GM08714 (cell line): ENCODE results near the gene BNC2.

Experiments
- H3K4me3 ChIP-seq: fragments of 200-500 bp; sonication (Bioruptor generic); 2 replicates; pipeline ENCODE4 v1.5.1; 2014; ENCODE audit warnings: mild to moderate bottlenecking, low read length, inconsistent platforms
- ZNF274 ChIP-seq: IDR thresholded peaks from 2 replicates; pipeline ENCODE4 v1.6.1; 2012; ENCODE audit warnings: mild to moderate bottlenecking, low read depth, low read length

The BNC2 gene

DNA sequence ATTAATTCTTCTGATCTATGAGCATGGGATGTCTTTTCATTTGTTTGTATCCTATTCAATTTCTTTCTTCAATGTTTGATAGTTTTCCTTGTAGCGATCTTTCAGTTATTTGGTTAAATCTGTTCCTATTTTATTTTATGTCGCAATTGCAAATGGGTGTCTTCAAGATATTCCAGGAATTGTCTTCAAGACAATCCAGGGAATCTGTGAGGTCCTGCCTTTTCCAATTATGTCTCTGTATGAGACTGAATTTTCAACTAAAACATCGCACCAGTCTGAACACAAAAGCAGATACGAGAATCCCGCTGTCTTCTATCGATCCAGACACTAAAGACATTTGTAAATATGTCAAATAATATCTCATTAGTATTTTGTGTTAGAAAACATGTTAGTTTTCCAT, 485.5 kb downstream of the BNC2 start:
- no peak for TF ChIP-seq ZNF274

DNA sequence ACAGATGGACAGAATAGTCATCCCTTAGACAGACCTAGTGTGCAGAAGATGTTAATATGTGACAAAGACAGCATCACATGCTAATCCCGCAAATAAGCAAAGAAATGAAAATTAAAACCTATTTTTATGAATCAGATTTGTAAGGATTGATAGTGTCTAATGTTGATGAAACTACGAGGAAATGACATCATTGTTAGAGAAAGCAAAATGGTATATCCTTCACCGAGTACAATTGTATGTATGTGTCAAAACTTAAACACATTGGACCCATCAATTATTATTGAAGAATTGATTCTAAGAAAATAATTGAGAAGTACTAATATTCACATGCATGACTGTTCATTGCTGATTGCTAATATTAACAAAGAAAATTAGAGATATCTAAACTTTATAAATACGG, 493.2 kb downstream of the BNC2 start:
- TF ChIP-seq ZNF274: no peak

More for the DNA sequence above, 485.5 kb downstream of the BNC2 start:
- no peak overlapping the region for H3K4me3 ChIP-seq

DNA sequence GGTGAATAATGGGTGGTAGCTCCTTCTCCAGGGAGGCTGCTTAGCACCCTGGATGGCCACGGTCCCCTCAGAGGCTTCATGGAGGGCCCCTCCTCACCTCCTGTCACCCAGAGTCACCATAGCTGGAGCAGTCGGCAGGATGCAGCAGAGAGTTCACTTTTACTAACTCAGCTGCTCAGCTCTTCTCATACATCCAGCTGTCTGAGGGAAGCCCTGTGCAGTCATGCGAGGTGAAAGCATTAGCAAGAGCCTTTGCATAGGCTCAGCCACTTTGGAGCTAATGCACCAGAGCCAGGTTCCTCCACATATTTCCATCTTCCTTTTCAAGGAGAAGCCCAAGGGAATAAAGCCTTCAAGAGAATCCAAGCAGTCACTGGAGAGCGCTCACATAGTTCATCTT, 499.2 kb downstream of the BNC2 start:
- TF ChIP-seq ZNF274: no peak
- H3K4me3 ChIP-seq: no peak overlapping the region

More for the DNA sequence above, 493.2 kb downstream of the BNC2 start:
- H3K4me3 ChIP-seq: no peak overlapping the region

DNA sequence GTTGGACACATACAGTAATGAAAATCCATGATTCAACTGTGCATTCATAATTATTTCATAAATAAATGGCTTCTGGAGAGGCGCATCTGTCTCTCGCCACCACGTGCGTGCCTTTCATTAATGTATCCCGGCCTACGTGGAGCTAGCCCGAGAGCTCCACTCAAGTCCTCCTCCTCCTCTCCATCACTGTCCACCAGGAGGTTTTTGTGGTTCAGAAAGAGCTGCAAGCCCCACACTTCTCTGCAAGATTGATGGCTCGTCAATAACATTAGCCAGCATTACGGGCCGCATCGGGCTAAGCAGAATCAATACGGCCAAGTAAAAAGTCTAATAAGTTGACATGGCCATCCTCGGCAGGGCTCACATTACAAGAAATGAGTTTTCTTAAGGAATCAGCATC, 499.8 kb downstream of the BNC2 start:
- no peak for TF ChIP-seq ZNF274
- no peak overlapping the region for H3K4me3 ChIP-seq

DNA sequence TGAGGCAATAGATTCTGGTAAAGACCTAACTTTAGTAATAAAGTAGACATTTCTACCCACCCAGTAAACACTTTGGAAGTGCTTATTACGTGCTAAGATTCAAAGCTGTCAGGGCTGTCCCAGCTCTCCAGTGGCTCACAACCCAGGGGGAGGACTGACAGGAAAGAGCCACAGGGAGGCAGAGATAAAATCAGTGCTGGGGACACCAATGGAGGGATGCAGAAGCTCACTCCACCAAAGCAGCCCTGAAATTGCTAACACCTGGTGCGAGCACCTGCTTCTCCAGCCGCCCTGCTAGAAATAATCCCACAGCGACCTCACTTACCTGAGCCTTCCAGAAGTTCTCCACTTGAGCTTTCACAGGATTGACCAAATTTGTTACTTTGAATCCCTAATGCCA, 501.0 kb downstream of the BNC2 start:
- no peak for TF ChIP-seq ZNF274

DNA sequence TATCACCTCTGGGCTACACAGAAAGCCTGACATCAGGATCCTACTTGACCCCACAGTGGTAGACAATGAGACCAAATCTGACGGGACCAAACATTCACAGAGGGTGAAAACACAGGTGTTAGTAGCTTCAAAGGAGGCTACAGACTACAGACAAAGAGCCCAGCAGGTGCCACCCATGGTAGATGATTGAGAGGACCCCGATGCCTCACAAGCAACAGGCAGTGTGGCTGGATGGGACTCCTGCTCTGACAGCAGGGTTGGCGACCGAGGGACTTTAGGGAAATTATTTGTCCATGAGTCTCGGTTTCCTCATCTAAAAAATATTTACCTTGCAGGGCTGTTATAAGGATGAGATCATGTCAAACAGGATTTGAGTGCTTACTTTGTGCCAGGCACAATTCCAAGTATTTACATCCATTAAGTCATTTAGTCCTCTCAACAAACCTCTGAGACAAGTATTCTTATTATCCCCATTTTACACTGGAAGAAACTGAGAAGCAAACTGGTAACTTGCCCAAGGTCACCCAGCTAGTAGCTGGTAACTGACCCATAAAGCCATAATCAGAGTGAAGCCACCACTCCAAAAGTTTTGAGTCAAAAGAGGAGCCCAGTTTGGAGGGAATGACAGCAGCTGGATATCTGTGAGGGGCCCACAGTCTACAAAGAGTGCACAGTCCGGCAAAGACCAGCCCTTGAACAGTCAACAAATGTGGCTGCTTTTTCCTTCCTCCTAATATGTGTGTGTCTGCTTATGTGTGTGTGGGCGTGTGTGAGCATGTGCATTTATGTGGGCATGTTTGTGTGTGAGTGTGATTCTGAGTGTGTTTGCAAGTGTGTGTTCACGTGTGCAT, 502.0 kb downstream of the BNC2 start:
- TF ChIP-seq ZNF274: no peak
- H3K4me3 ChIP-seq: no peak overlapping the region

More for the DNA sequence above, 501.0 kb downstream of the BNC2 start:
- no peak overlapping the region for H3K4me3 ChIP-seq

DNA sequence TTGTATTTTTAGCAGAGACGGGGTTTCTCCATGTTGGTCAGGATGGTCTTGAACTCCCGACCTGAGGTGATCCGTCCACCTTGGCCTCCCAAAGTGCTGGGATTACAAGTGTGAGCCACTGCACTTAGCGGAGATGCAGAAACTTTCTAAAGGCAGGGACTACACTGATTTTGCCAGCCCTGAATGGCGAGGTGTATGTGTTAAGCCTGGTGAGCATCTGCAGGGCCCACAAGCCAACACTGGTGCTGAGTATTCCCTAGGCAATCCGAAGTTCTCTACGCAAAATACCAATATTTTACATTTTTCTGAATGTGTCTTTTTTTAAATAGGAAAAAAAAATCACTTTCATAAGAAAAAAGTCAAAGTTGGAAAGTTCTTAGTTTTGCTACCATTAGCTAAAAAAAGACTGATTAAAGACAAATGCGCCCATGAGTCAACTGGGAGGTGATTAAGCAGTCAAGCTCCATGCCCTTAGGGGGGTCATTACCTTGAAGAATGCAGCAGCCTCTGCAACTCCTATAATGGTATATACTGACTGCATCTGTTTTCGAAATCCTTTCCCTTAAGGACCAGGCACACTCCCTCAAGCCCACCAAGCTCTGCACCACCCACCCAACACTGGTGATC, 502.8 kb downstream of the BNC2 start:
- TF ChIP-seq ZNF274: no peak
- no peak overlapping the region for H3K4me3 ChIP-seq

DNA sequence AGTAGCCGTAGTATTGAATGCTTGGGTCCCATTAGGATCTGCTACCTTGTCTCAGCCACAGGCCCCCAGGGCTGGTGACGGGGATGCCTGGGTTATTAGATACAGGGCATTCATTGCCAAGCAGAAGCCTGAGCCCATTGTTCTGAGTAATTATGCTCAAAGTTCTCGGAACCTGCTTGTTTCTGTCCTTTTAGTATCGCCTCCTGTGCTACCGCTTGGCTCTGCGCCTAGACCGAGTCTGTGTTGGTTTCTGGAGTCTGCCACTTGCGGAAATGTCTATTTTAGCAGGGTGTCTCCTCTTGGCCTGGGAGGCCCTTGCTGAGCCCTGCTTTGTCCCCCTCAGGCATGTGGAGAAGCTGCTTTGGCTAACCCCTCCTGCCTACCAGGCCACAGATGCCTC, 506.1 kb downstream of the BNC2 start:
- no peak overlapping the region for H3K4me3 ChIP-seq
- TF ChIP-seq ZNF274: no peak

DNA sequence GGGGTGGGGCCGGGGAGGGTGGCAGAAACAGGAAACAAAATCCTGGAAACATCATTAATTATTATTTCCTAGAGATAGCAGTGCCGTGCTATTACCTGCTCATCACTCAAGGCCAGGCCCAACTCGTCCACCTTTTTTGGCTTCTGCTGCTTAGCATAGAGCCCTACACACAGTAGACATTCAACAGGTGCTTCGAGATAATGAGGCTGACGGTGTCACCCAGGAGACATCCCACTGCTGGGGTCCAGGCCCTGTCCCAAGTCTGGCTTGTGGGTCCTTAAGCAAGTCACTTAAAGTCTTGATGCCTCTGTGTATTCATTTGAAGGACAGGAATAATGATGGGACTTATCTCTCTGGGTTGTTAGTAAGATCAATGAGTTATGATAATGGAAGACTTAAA, 506.6 kb downstream of the BNC2 start:
- no peak for TF ChIP-seq ZNF274
- H3K4me3 ChIP-seq: no peak overlapping the region

DNA sequence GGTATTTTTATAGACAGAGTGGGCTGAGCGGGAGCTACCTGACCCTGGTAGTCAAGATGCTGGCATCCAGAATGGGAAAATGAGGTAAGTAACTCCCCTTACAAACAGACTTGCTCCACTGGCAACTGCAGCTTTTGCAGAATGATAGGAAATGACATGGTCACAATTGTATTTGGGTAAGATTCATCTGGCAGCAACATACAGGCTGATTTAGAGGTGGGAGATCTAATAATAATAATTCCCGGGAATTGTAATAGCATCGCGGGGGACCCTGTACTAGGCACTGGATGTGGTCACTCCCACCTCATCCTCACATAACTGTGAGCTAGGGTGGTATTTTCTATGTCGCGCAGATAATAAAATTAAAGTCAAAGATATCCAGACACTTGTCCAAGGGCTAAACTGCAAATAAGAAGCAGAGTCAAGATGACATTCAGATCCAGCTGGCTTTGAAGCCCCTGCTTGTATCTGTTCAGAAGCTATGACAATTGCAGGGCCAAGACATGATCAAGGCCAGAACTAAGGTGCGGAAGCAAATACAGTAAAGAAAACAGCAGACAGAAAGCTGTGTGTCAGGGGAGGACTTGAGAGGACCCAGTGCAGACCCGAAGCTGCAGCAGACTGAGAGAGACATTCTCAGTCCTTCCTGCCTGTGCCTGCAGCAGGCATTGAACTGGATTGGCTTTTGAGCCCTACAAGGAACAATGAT, 507.2 kb downstream of the BNC2 start:
- TF ChIP-seq ZNF274: no peak

DNA sequence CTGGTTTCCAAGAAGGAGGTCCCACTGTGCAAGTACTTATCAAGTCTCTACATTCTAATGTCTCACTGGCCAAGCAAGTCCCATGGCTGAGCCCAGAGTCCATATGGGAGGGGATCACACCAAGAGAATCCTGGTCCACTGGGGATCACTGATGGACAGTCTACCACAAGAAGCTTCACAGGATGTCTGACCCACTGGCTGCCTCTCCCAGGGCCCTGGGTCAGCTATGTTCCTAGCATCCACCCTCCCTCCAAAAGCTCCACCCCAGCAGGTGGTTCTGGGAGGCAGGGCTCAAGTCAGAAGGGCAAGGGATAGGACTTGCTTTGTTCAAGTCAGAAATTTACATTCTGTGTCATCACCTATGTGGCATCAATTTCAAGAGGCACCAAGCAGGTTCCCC, 508.5 kb downstream of the BNC2 start:
- no peak overlapping the region for H3K4me3 ChIP-seq
- TF ChIP-seq ZNF274: no peak

More for the DNA sequence above, 507.2 kb downstream of the BNC2 start:
- H3K4me3 ChIP-seq: no peak overlapping the region

DNA sequence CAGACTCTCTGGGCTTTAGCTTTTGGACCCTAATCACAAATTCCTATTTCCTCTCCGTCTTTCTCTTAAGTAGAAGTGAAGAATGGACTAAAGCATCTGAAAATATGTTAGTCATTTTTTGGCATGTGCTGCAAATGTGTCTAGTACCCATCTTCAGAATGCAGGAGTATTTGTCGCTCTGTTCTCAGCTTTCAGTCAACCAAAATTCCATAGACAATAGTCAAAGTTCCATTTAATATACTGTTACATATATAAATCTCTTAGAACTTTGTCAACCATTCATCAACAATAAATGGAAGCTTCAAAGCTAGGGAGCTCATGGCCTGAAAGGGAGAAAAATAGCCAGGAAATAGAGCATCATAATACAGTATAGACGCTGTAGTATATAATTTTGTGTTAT, 509.4 kb downstream of the BNC2 start:
- H3K4me3 ChIP-seq: no peak overlapping the region
- no peak for TF ChIP-seq ZNF274

DNA sequence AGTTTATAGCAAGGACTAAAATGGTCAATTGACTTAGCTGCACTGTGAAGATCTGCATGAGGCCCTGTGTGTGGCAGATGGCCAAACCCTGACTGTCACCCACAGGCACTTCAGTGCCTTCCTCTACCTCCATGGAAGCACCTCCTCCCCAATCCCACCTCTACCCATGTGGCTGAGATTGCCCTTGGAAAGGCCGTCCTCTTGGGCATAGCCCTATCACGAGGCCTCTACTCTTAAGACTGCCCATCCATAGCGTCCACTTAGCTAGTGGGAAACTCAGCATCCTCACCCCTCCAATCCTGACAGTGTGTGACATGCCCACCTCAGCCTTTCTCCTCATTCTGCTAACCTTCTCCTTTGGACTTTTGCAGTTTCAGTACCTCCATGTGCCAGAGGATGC, 510.2 kb downstream of the BNC2 start:
- no peak overlapping the region for H3K4me3 ChIP-seq
- no peak for TF ChIP-seq ZNF274
